ENCODE data around the gene GOLGA8B.
"Not testable (repeated sequence)": the region's sequence is repeated elsewhere in the genome, so short reads cannot be mapped to it uniquely, and the experiment has no call there.

GOLGA8B gene

DNA sequence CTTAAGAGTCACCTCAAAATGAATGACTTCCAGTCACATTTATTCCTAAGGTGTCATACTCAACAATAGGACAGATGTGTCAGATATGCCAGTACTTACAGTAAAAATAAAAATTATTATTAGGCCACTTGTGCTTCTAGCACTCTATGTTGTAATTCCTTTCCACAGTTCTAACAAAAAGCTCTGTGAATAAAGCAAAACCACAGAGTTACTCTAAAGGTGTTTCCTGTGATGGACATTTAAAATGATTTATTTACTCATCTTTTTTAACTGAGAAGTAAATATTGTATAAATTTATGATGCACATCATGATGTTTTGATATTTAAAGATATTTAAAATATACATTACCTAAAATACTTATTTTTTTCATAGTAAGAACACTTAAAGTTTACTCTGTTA lies 13.9 kb upstream of the GOLGA8B start:
- DNase-seq (ENCODE audit: low read depth), result no peak

DNA sequence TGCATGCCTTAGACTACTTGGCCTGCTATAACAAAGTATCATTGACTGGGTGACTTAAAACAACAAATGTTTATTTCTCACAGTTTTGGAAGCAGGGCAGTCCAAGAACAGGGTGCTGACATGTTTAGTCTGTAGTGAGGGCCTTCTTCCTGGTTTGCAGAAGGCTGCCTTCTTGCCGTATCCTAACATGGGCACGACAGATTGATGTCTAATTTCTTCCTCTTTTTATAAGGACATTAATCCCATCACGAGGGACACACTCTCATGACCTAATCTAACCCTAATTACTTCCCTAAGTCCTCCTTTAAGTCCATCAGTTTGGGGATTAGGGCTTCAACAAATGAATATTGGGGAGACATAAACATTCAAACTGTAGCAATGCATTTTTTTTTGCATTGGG lies 10.9 kb upstream of the GOLGA8B start:
- no peak for DNase-seq (ENCODE audit: low read depth)

DNA sequence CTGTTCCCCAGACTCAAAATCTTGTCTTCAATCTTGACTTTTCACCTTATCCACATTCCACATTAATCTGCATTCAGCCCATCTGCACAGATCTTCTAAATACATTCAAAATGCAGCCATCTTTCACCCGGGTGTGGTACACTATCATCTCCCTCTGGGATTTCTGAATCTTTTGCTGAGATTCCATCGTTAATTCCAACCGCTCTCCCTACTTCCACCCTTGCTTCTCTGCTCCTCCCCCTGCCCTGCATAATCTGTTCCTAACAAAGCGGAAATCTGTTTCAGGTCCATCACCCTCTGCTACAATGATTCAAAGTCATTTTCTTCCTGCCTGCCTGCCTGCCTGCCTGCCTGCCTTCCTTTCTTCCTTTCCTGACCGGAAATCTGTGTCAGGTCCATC lies 7.9 kb upstream of the GOLGA8B start:
- no peak for DNase-seq (ENCODE audit: low read depth)

DNA sequence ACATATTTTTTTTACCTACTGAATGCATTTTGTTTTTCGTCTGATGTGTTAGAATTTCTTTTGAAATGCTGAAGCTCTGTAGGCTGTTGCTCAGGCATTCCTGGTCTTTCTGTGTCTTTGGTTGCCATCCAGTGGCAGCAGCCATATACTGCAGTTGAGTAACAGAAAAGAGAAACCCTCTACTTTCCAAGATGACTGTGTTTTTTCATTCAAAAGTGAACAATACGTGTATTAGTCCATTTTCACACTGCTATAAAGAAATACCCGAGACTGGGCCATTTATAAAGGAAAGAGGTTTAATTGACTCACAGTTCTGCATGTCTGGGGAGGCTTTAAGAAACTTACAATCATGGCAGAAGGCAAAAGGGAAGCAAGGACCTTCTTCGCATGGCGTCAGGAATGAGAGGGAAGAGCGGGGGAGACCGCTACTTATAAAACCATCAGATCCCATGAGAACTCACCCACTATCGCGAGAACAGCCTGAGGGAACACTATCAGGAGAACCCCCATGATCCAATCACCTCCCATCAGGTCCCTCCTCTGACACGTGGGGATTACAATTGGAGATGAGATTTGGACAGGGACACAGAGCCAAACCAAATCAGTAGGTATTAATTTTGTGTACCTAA lies 4.7 kb upstream of the GOLGA8B start:
- peak; percentile 58 for DNase-seq (ENCODE audit: low read depth)

DNA sequence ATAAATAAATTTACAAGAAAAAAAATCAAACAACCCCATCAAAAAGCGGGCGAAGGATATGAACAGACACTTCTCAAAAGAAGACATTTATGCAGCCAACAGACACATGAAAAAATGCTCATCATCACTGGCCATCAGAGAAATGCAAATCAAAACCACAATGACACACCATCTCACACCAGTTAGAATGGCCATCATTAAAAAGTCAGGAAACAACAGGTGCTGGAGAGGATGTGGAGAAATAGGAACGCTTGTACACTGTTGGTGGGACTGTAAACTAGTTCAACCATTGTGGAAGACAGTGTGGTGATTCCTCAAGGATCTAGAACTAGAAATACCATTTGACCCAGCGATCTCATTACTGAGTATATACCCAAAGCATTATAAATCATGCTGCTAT lies 2.5 kb upstream of the GOLGA8B start:
- not testable (repeated sequence) for DNase-seq (ENCODE audit: low read depth)

DNA sequence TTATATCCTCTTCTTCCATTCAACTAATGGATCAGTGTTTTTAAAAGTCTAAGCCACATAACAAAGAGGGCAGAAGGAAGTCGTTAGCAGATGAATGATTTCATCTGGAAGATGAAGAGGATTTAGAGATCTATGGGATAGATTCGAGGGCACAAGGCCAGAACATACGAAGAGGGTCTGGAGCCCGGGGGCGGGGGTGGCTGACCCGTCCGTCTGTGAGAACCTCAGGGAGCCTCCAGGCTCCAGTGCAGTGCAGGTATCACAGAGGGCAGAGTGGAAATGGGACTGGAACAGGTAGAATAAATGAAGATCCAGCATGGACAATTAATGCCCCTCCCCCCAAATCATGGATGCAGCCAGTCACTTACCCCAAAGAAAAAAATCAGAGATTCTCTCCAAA lies 1.5 kb upstream of the GOLGA8B start:
- DNase-seq (ENCODE audit: low read depth), result no peak

DNA sequence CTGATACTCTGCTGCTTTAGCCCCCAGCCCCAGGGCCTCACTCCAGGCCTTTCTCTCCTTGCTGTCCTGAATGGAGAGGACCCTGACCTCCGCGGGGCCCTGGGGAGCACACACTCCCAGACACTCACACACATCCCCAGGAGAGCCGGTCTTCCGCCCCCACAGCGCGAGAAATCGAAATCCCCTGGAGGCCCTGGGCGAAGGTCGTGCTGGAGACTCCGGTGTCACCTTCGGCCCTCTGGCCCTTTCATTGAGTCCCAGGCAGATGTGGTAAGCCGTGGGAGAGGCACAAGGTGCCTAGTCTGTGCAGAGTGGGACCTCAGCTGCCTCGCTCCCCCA lies 848 bp upstream of the GOLGA8B start:
- no peak for DNase-seq (ENCODE audit: low read depth)

DNA sequence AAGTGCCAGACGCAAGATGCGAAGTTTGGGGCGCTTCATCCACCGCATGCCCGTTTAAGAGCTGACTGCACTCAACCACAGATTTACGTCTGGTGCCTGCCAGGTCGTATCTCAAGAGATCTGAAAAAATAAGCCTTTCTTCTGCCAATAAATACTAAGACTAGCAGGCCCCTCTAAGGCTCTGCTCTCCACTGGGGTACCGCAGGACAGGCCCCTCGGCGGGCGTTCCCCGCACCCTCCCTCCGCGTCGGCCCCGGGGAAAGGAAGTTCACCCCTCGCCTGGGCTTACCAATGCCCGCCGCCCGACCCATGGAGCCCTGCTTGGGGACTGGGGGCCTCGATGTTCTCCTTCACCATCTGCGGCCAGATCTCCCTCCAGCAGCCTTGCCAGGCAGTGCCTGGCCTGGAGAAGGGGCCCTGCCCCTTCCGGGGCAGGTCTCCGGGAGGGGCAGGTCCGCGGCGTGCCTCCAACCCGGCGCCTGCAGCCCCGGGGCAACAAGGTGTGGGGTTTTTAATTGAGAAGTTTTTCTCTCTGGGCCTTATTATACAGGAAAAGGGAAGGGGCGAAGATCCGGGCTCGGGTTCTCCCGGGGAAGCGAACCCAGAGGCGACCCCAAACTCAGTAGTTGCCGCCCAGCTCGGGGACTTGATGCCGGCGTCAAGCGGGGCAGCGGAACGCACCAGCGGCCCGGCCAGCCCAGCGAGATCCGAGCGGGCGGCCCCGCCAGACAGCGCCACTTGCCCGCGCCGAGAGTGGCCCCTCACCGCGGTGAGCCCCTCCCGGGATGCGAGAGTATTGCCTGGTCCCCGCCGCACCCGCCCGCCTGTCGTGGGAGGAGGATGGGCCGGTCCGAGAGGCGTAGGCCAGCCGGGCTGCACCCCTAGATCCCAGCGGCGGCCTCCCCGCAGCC lies 735 bp downstream of the GOLGA8B start:
- DNase-seq (ENCODE audit: low read depth), result no peak

DNA sequence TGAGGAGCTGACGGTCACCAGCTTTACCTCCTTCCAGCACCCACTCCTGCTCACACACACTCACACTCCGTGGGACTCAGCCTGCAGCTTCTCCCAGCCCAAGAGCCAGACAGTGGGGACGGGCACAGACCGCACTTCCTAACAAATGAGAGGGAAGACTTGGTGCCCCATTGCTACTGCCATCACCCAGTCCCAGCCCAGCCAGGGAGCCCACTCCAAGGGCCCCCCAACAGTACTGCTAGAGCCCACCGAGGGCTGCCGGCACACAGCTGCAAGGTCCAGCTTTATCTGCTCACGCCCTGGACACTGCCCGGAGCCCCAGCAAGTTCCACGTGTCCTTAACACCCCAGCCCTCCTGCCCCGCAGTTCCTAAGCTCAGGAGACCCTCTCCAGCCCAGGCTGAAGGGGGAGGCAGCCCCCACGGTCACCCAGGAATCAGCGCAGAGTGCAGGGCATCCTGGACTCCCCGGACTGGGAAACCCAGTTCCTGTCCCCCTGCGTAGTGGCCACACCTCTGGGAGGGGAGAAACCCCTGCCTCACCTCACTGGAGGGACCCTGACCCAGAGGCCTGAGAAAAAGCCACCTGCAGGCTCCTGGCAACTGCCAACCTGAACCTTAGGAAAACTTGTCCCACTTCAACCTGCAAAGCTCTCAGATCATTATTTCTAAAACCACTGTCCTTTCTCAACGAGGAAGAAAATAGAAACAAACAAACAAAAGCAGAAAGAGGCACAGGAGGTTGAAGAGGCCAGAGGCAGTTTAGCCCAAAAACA lies 1.6 kb downstream of the GOLGA8B start:
- DNase-seq (ENCODE audit: low read depth), result not testable (repeated sequence)

DNA sequence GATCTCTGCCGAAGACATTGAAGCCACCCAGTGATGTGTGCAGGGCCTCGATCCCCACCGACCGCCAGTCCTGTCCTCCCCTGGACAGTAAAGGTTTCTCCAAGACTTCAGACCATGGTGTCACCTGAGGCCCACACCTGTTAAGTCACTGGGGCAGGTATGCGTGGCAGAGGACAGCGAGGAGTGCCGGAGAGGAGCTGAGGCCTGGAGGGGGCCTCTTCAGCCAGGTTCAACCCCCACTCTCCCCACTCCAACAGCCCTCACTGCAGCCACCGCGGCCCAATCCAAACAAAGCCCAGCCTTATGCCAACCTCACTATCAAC lies 2.4 kb downstream of the GOLGA8B start:
- DNase-seq (ENCODE audit: low read depth), result no peak

DNA sequence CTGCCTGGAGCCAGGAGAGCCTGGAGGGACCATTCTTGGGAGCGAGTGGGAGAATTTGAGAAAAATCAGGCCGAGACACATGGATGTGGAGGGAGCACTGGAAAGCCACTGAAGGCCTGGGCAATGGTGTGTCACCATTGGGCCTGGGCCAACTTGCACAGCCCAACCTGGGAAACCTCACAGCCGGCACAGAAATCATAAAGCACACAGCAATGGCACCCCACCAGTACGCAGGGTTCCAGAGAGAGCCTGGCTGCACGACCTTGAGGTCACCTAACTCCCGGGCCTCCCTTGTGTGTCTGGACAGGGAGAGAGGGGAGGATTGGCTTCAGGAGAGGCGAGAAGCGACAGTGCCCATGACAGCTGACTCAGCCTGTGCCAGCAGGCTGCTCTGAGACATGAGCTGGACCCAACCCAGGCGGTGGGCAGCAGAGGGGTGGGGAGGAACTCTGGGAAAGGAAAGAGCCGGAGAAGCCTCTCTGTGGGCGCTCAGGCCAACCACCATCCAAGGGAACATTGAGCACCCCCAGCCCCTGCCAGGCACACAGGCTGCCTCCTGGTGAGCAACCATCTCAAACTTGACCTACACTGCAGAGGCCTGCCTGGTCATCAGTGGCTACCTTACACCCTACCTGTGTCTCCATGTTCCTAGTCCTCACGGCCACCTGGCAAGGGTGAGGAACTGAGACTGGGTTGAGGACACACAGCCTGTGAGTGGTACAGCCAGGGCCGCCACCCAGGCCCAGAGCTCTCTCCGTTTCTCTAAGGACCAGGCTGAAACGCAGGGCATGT lies 3.0 kb downstream of the GOLGA8B start:
- DNase-seq (ENCODE audit: low read depth), result not testable (repeated sequence)

DNA sequence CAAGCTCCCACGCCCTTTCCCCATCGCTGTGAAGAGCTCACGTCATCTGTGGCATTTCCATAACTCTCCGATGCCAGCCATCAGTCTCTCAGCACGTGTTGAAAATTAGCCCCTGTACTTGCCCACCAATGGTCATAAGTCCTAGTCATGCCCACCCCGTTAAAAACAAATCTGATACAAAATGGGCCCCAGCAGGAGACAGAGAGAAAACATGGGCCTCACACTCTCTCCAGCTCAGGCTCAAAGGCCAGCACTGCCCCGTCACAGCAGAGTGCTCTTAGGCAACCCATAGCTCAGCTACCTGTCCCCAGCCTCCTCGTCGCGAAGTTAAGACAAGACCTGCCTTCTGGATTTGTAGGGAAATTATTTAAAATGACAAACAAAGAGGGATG lies 5.2 kb downstream of the GOLGA8B start:
- no peak for DNase-seq (ENCODE audit: low read depth)

DNA sequence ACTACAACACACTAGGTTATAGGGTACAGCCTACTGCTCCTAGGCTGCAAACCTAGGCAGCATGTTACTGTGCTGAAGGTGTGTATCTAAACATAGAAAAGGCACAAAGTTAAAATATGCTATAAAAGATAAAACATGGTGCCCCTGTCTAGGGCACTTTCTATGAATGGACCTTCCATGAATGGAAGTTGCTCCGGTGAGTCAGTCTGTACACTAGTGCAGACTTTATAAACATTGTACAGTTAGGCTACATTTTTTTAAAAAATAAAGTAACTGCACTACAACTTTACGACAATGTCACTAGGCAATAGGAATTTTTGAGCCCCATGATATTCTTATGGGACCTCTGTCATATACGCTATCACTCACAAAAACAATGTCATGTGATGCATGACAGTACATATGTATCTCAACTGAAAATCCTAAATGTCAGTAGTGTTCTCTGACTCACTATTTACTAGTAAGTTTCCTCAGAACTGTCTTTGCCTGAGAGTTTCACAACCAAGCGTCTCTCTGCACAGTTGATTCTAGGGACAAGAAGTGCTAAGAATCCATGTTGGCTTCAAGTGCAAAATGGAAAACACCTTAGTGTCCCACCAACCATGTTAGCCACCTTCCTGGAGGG lies 5.7 kb downstream of the GOLGA8B start:
- DNase-seq (ENCODE audit: low read depth), result not testable (repeated sequence)

DNA sequence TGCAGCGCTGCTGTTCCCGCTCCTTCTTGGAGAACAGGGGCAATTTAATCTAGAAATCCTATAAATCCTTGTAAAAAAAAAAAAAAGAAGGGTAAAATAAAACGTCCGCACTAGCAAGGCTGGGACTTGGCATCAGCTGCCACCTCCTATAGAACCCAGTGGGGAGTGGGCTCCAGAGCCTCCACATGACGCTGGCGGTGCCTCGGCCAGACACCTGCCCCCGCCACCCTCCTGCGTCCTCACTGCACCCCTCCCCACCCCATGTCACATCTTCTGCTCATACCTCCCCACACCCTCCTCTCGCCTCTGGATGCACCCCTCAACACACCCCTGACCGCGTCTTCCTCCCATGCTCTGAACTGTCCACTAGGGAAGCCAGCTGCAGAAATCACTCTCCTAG lies 8.4 kb downstream of the GOLGA8B start:
- DNase-seq (ENCODE audit: low read depth), result not testable (repeated sequence)

DNA sequence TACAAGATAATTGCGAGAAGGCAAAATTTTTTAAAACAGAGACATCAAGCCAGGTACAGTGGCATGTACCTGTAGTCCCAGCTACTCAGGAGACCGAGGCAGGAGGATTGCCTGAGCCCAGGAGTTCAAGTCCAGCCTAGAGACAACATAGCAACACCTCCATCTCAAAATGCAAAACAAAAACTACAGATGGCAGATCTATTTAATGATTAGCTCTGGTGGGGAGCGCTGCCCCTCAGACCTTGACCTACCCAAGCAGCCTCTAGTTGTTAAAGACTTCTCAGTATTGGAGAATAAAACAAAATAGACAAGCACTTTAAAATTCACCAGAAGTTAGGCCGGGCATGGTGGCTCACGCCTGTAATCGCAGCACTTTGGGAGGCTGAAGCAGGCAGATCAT lies 10.5 kb downstream of the GOLGA8B start:
- not testable (repeated sequence) for DNase-seq (ENCODE audit: low read depth)

DNA sequence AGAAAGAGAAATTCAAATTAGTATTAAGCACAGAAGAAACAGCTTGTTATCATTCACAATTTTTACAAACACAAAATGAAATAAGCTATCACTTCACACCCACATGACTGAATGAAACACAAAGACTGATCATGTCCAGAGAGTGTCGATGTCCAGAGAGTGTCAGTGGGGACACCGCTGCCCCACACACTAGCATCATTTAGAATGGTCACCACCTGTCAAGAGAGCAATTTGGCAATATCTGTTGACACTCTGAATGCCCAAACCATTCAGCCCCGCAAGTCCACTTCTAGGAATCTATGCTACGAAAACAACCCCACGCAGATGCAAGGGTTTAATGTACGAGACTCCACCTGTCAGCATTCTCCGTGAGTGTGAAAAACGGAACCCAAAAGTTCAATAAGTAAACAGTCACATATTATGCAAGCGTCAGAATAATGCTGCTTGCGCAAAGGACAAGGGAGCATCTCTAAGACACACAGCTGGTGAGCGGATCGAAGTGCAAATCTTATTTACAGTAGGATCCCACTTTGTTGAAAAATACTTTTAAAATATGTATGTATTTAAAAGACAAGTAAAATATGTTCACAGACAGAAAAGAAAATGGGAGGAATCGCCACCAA lies 11.3 kb downstream of the GOLGA8B start:
- DNase-seq (ENCODE audit: low read depth), result not testable (repeated sequence)

DNA sequence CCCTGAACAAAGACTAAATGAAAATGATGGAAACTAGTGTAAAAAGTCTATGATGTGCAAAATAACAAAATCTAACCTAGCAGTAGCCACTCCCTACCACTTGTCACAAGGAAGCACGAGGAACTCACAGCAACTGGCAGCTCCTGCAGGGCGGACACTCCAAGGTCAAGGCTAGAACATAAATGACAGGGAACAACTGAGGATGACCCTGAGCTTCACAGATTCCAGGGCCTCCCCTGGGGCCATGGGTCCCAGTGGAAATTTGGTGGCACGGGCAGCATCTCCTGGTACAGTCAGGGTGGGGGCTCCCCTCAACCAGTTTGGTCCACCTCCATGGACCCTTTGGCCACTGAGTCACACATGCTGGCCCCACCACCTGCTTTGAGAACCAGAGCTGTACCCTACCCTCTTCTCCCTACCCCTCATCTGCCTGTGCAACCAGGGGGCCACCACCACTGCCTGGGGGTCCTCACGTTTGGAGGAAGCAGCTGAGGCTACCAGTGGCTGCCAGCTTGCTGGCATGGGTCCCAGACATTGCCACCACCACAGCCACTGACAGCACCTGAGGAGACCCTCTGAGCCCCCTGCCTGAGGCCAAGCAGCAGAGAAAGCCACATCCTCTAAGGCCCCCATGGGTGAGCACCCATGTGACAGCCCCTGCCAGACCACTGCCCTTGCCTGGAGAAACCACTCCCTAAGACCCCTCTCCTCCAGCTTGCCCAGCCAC lies 13.6 kb downstream of the GOLGA8B start:
- DNase-seq (ENCODE audit: low read depth), result not testable (repeated sequence)

DNA sequence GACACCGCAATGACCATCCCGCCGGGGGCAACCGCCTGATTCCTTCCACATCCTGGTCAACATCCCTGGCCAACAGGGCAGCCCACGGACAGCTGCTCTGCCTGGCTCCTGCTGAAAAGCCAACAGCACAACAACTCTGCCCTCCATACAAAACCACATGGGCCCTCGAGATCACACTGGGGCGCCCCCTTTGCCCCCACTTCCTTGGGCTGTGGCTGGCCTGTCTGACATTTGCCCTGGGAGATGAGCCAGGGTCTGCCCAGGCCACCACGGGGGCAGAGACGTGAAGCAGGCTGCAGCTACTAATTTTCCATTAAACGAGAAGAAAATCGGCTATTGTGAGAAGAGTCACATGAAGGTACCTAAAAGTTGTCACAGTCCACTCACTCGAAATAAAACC lies 16.3 kb downstream of the GOLGA8B start:
- DNase-seq (ENCODE audit: low read depth), result not testable (repeated sequence)

DNA sequence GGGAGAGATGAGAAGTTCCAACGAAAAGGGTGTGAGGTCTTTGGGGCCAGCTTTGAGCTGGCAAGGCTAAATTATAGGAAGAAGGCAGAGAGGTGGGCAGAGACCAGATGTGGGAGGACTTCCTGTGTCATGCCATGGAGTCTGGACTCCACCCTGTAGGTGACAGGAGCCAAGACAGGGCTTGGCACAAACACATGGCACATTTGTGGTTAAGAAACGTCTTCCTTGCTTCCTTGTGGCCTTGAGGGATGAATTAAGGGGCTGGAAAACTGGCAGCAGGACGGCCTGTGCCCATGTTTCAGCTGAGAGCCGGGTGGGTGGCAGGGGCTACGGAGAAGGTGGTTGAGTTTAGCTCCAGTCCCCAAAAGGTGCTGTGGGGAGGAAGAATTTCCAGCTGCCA lies 18.7 kb downstream of the GOLGA8B start:
- not testable (repeated sequence) for DNase-seq (ENCODE audit: low read depth)

DNA sequence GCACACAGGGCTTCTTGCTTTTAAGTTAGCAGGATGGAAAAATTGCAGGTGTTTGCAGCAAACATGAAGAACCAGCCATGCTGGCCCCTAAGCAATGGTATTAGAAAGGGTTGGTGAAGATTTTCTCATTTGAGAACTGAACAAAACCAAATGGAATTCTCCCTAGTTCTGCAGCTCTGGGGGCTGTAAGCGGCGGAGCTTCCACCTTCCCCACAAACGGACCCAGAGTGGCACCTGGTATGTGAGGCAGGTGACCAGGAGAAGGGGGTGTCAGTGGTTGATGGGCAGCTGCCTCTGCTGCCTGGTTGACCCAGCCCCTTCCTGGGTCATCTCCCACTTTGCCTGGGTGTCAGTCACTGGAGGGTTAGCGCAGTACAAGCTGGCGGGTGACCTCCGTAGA lies 22.6 kb downstream of the GOLGA8B start:
- not testable (repeated sequence) for DNase-seq (ENCODE audit: low read depth)

DNA sequence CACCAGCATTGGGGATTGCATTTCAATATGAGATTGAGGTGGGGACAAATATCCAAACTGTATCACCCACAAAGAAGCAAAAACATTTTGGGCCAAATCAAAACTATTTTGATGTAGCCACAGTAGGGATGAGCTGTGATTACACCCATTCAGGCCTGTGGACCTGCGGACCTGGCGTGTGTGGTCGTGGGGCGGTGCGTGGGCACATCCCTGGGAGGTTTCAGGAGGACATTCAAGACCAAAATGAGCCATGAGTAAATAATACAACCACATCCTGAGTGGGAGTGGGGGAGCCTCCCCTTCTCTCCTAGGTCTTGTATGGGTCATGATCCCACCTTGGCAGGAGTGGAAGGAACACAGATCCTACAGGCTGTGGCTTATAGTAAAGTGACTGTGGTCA lies 23.7 kb downstream of the GOLGA8B start:
- not testable (repeated sequence) for DNase-seq (ENCODE audit: low read depth)

Measured in GM04503 (cell line).